ENCODE measurements around the gene GRID1.

DNA sequence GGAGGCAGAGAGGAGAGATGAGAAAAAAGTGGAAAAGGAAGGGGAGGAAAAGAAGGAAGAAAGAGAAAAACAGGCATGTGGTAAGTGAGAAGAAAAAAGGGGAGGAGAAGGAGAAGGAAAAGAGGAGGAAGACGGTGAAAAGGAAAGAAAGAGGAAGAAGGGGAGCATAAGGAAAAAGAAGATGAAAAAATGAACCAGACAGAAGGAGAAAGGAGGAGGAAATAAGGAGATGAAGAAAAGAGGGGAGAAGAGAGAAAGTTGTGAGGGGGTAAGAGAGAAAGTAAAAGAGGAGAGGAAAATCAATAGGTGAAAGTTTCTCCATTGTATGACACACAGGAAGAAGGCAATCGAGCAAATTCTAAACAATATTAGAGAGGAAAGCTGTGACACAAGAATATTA lies 663.8 kb downstream of the GRID1 start:
- TF ChIP-seq, protein P1, sequence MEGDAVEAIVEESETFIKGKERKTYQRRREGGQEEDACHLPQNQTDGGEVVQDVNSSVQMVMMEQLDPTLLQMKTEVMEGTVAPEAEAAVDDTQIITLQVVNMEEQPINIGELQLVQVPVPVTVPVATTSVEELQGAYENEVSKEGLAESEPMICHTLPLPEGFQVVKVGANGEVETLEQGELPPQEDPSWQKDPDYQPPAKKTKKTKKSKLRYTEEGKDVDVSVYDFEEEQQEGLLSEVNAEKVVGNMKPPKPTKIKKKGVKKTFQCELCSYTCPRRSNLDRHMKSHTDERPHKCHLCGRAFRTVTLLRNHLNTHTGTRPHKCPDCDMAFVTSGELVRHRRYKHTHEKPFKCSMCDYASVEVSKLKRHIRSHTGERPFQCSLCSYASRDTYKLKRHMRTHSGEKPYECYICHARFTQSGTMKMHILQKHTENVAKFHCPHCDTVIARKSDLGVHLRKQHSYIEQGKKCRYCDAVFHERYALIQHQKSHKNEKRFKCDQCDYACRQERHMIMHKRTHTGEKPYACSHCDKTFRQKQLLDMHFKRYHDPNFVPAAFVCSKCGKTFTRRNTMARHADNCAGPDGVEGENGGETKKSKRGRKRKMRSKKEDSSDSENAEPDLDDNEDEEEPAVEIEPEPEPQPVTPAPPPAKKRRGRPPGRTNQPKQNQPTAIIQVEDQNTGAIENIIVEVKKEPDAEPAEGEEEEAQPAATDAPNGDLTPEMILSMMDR (IDR thresholded peaks at IDR 0.05): no peak
- TF ChIP-seq POLR2A (IDR thresholded peaks at IDR 0.05) (no peak), POLR2AphosphoS5 (IDR thresholded peaks at IDR 0.05) (no peak)

All from breast epithelium (tissue), 3 donors.